Measurements from ENCODE around the gene HOXC6.

HOXC6 gene

GRCh38 chr12:54005853-54006558, 22.2 kb upstream of the HOXC6 start (continued):
- TF ChIP-seq ZFHX2 (tag by site-specific recombination; conservative IDR thresholded peaks at IDR 0.05) (no peak), ZSCAN30 (tag by site-specific recombination; IDR thresholded peaks at IDR 0.05) (peak; percentile 91), BCL11A (tag by site-specific recombination; IDR thresholded peaks at IDR 0.05; ENCODE audit: low read depth) (peak; percentile 70; the same call in 1 of the 2 replicates), ZNF626 (tag by site-specific recombination; IDR thresholded peaks at IDR 0.05) (no peak), ZIC2 (tag by site-specific recombination; IDR thresholded peaks at IDR 0.05) (no peak), ZNF350 (tag by site-specific recombination; IDR thresholded peaks at IDR 0.05) (no peak), ZBTB26 (tag by site-specific recombination; optimal IDR thresholded peaks at IDR 0.05) (peak; percentile 26), ZNF830 (tag by site-specific recombination; IDR thresholded peaks at IDR 0.05; ENCODE audit: low read depth) (no peak), ZBTB8A (tag by site-specific recombination; IDR thresholded peaks at IDR 0.05) (peak; percentile 79), ZFP37 (tag by site-specific recombination; IDR thresholded peaks at IDR 0.05) (no peak), ZNF2 (tag by site-specific recombination; IDR thresholded peaks at IDR 0.05) (peak; percentile 92), BCL11B (tag by site-specific recombination; IDR thresholded peaks at IDR 0.05; ENCODE audit: low read depth) (peak; percentile 91; the same call in 1 of the 2 replicates), ZNF654 (tag by site-specific recombination; IDR thresholded peaks at IDR 0.05; ENCODE audit: low read depth) (peak; percentile 91), IKZF3 (tag by site-specific recombination; IDR thresholded peaks at IDR 0.05) (peak; percentile 83), ZNF514 (tag by site-specific recombination; IDR thresholded peaks at IDR 0.05) (no peak), ZNF501 (tag by site-specific recombination; IDR thresholded peaks at IDR 0.05) (peak; percentile 47; the same call in 1 of the 2 replicates), ZNF335 (tag by site-specific recombination; conservative IDR thresholded peaks at IDR 0.05) (peak; percentile 76), ZNF184 (tag by site-specific recombination; IDR thresholded peaks at IDR 0.05) (0 out of 2 replicates have a peak, but pooled peaks have one; percentile 62), CTCF (tag by site-specific recombination; IDR thresholded peaks at IDR 0.05) (peak; percentile 88), ZBTB1 (tag by site-specific recombination; IDR thresholded peaks at IDR 0.05) (no peak), ZFP69B (tag by site-specific recombination; IDR thresholded peaks at IDR 0.05) (peak; percentile 77), ZXDB (tag by site-specific recombination; IDR thresholded peaks at IDR 0.05) (peak; percentile 73), OSR2 (tag by site-specific recombination; IDR thresholded peaks at IDR 0.05) (no peak), ZNF26 (tag by site-specific recombination; IDR thresholded peaks at IDR 0.05) (no peak), MZF1 (tag by site-specific recombination; IDR thresholded peaks at IDR 0.05; ENCODE audit: borderline replicate concordance) (0 out of 2 replicates have a peak, but pooled peaks have one; percentile 8), ZBTB44 (tag by site-specific recombination; IDR thresholded peaks at IDR 0.05) (peak; percentile 59), ZBTB11 (tag by site-specific recombination; conservative IDR thresholded peaks at IDR 0.05; ENCODE audit: low read depth) (peak; percentile 14; the same call in 1 of the 2 replicates), ZNF239 (tag by site-specific recombination; IDR thresholded peaks at IDR 0.05) (no peak)
